ENCODE results near the gene ANKRD55. TPM values are rescaled to one million over a fixed set of nuclear protein-coding genes. Genes with fewer than 3 reads are reported as not detected.

The ANKRD55 gene
- total and polyA plus RNA-seq, 2 of the 8 experiments (the other 6 are each of a cell fraction or from before 2014, with no cell fraction given), result not detected

DNA sequence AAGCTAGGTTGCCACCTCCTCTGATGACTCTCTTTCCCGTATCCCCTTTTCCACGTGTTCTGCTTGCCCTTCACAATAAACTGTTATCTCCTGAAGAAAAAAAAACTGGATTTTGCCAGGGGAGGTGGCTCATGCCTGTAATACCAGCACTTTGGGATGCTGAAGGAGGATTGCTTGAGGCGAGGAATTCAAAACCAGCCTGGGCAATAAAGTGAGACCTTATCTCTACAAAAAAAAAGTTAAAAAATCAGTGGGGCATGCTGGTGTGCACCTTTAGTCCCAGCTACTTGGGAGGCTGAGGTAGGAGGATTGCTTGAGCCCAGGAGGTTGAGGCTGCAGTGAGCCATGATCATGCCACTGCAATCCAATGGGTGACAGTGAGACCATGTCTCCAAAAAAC is 156.6 kb downstream of the ANKRD55 start:
- Histone ChIP-seq H4K5ac (ENCODE audit: insufficient read length, low read depth, low read length) (no peak overlapping the region), H2AK5ac (ENCODE audit: low read depth, low read length) (no peak overlapping the region), H3K36me3 (ENCODE audit: control insufficient read depth in 2 of 4, insufficient read depth in 4 of 4, low read length in 3 of 4) (no peaks in the 10 kb centered on the region), H3K79me1 (ENCODE audit: low read depth, low read length) (no peaks in the 10 kb centered on the region), H3K23ac (ENCODE audit: insufficient read length) (no peak overlapping the region), H3K27ac (ENCODE audit: low read depth, low read length) (no peak overlapping the region), H2BK12ac (ENCODE audit: low read depth, low read length) (no peak overlapping the region), H3K4me1 (replicated peaks in 1 of 4; ENCODE audit: control insufficient read depth in 3 of 4, insufficient read depth in 4 of 4, low read length in 3 of 4) (no peaks in the 10 kb centered on the region), H3K56ac (replicated peaks; ENCODE audit: insufficient read length, low read depth, low read length) (no peak overlapping the region), H3K79me2 (ENCODE audit: control insufficient read depth in 1 of 2, insufficient read depth in 2 of 2, low read length in 2 of 2) (no peaks in the 10 kb centered on the region), H3K27me3 (replicated peaks in 1 of 4; ENCODE audit: control insufficient read depth in 3 of 4, extremely low read depth in 1 of 4, insufficient read depth in 3 of 4, low read length in 3 of 4) (no peaks in the 10 kb centered on the region), H3K4me2 (ENCODE audit: insufficient read depth in 1 of 2, low read depth in 2 of 2, low read length in 2 of 2) (no peak overlapping the region), H2BK20ac (ENCODE audit: low read length) (no peak overlapping the region), H2BK5ac (ENCODE audit: low read depth, low read length) (no peak overlapping the region), H2BK15ac (ENCODE audit: low read length) (no peak overlapping the region), H3K4me3 (ENCODE audit: extremely low read depth in 1 of 4, insufficient read depth in 2 of 4, low read depth in 3 of 4, low read length in 4 of 4) (no peak overlapping the region), H2AFZ (ENCODE audit: low read length) (no peak overlapping the region), H3K9ac (replicated peaks in 1 of 4; ENCODE audit: extremely low read depth in 1 of 4, low read depth in 3 of 4, low read length in 3 of 4) (no peak overlapping the region), H4K91ac (replicated peaks; ENCODE audit: insufficient read length, low read length) (no peak overlapping the region), H3K23me2 (ENCODE audit: low read depth, low read length) (no peaks in the 10 kb centered on the region), H3K4ac (replicated peaks; ENCODE audit: insufficient read length, low read depth, low read length) (no peak overlapping the region), H3K14ac (ENCODE audit: insufficient read length) (no peak overlapping the region), H4K8ac (ENCODE audit: extremely low read depth, insufficient read depth, low read length) (no peak overlapping the region), H4K20me1 (replicated peaks in 1 of 2; ENCODE audit: control insufficient read depth in 1 of 2, insufficient read depth in 2 of 2, low read length in 2 of 2) (no peaks in the 10 kb centered on the region), H2BK120ac (replicated peaks; ENCODE audit: low read depth, low read length) (no peak overlapping the region), H3K9me3 (ENCODE audit: insufficient read depth in 2 of 2, low read depth in 1 of 2, low read length in 1 of 2) (no peaks in the 10 kb centered on the region), H3K18ac (ENCODE audit: extremely low read depth, low read length) (no peak overlapping the region)
- FAIRE-seq, result no peak
- no peak for DNase-seq (ENCODE audit: low read depth in 1 of 2, low spot score in 2 of 2)
- CTCF ChIA-PET (ENCODE audit: partially characterized antibody), result no interaction called here
- POLR2A ChIA-PET (ENCODE audit: partially characterized antibody), result no interaction called here
- no peak for TF ChIP-seq YY1 (IDR thresholded peaks at IDR 0.05; ENCODE audit: low read depth, low read length)
- 87% methylated on average over 3 of the region's 3 CpGs; no CpG with 5 or more reads in 1 of the 2 experiments for WGBS, 2 experiments (ENCODE audit: extremely low coverage in 1 of 2, insufficient coverage in 1 of 2, insufficient read length in 1 of 2, insufficient replicate concordance in 2 of 2, low coverage in 1 of 2, low lambda C conversion rate in 2 of 2, missing lambda C conversion rate in 1 of 2)
